Astrocyte of the cerebellum (primary cell): ENCODE results near the gene CC2D2A.

ENCODE experiments used
- DNase-seq: peaks from one replicate; pipeline ENCODE4 v3.0.0-alpha.2; 2011; ENCODE audit warnings: low read depth
- H3K4me3 ChIP-seq: 2 replicates; pipeline ENCODE4 v1.5.1; 2011; ENCODE audit warnings: mild to moderate bottlenecking, low read depth, low read length, moderate library complexity
- CTCF ChIP-seq: IDR thresholded peaks from 2 replicates; pipeline ENCODE4 v1.5.1; 2012; ENCODE audit warnings: low read length, low read depth, moderate library complexity, mild to moderate bottlenecking; ENCODE audit errors: missing control alignments
- in situ Hi-C: cut with HindIII; loops from 2 replicates; pipeline ENCODE4 v1.10.0; 2017; ENCODE audit warnings: low sequenced_read_pairs

Gene CC2D2A

DNA sequence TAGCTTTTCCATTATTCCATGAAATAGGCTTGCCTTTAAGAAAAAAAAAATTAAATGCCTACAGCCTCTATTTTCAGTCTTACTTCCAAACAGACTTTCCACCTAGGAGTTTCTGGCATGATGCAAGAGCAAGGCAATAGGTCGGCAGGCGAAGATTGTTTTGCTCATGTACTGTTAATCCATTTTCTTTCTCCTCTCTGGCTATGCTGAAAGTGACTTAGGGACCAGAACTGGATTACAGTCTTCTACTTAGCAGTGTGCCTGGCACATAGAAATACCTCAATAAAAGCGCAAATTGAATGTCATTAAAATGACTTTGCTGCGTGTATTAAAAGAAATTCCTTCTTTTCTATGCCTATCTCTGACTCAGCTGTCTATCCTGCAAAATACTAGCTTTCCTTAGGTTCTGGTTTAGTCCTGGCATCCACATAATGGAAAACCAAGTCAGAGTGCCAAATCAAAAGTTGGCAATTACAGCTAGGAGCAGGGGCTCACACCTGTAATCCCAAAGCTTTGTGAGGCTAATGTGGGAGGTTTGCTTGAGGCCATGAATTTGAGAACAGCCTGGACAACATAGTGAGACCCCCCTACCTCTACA lies 51.9 kb downstream of the CC2D2A start:
- H3K4me3 ChIP-seq: no peak overlapping the region
- in situ Hi-C loops: no loop called here
- no peak for DNase-seq
- TF ChIP-seq CTCF: no peak

DNA sequence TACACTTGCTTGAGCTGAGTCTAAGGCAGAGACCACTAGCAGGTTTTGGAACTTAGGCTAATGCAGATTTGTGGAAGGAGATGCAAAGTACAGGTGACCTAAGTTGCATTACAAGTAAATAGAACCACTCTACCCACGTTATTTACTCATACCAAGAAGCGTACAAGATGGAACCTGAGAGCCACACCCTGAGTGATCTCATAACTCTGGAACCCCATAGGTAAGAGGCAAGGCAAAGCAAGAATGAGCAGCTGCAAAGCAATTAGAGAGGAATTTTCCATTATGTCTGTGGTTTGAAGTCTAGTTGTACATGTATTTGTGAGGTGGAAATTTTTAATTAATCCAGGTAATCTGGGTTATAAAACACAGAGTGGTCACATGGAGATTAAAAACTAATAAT lies 55.4 kb downstream of the CC2D2A start:
- TF ChIP-seq CTCF: no peak
- no peak for DNase-seq
- in situ Hi-C loops: no loop called here
- no peak overlapping the region for H3K4me3 ChIP-seq

- no peak overlapping the region for H3K4me3 ChIP-seq
- in situ Hi-C loops: no loop called here
- DNase-seq: no peak
- TF ChIP-seq CTCF: no peak
Observed at GRCh38 chr4:15526924-15527592, 57.4 kb downstream of the CC2D2A start.

GRCh38 chr4:15531792-15532191 lies 62.1 kb downstream of the CC2D2A start:
- in situ Hi-C loops: no loop called here

GRCh38 chr4:15533817-15534216 lies 64.1 kb downstream of the CC2D2A start:
- DNase-seq: no peak
- no peak for TF ChIP-seq CTCF
- no peak overlapping the region for H3K4me3 ChIP-seq
- in situ Hi-C loops: no loop called here

More at GRCh38 chr4:15531792-15532191, 62.1 kb downstream of the CC2D2A start:
- no peak overlapping the region for H3K4me3 ChIP-seq
- no peak for DNase-seq
- TF ChIP-seq CTCF: no peak

DNA sequence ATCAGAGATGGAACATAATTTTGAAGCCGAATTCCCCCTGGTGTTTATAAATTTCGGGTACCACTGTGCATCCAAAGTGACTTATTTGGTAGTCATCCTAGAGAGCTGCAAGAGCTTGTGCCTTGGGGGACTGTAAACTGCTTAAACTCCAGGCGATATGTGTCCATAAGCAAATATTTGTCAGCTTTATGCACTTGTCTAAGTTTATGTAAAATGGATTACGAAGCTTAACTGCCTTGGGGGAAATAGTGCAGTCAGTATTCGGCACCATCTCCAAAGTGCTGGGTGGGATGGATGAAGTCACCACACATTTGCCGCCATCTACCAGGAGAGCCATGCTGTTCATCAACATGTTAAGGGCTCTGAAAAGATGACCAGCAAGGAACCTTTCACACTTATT lies 65.9 kb downstream of the CC2D2A start:
- in situ Hi-C loops: no loop called here

More for the DNA sequence above, 65.9 kb downstream of the CC2D2A start:
- TF ChIP-seq CTCF: no peak
- no peak for DNase-seq
- H3K4me3 ChIP-seq: no peak overlapping the region
